GM19025 (cell line): Measurements from ENCODE around the gene CENPT.
"Not testable (repeated sequence)": the region's sequence is repeated elsewhere in the genome, so short reads cannot be mapped to it uniquely, and the experiment has no call there.

Experiments used
- ATAC-seq: cut with Tn5 transposase; IDR thresholded peaks from one replicate; pipeline ENCODE4 v1.9.1; 2021; ENCODE audit warnings: mild to moderate bottlenecking, low read depth, moderate library complexity; ENCODE audit not compliant: unreplicated experiment

The CENPT gene

GRCh38 chr16:67877064-67877463 lies 29.6 kb upstream of the CENPT start:
- no peak for ATAC-seq

DNA sequence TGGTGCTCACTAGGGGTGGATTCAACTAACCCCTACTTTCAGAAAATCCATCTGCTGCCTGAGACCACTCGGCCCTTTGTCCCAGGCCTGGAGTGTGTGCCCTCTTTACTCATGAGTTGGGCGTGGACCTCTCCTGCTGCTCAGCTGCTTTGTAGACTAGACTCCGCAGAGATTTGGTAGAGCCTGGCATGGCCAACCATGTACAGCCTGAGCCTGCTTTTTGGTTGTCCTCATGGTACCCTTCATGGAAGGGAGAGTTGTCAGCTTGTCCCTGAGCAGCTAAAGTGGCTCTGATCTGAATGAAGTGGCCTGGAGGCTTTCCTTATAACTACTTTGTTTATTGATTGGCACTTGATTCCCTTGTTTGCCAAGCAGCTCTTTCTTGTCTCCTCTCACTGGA lies 26.9 kb upstream of the CENPT start:
- ATAC-seq, result no peak

GRCh38 chr16:67873435-67874370 lies 26.2 kb upstream of the CENPT start:
- no peak for ATAC-seq

- peak; percentile 79 for ATAC-seq
Measured at GRCh38 chr16:67872631-67873434, 25.3 kb upstream of the CENPT start, which contains the start of gene EDC4. TSS of gene EDC4 (plus strand) at chr16:67873052. CDS start at chr16:67873262, 210 bp downstream.

- ATAC-seq, result no peak
Measured at GRCh38 chr16:67872131-67872630, 24.7 kb upstream of the CENPT start.

- ATAC-seq, result no peak
Measured at GRCh38 chr16:67871256-67871655, 23.8 kb upstream of the CENPT start.

- ATAC-seq, result no peak
Measured at GRCh38 chr16:67869653-67870052, 22.2 kb upstream of the CENPT start.

DNA sequence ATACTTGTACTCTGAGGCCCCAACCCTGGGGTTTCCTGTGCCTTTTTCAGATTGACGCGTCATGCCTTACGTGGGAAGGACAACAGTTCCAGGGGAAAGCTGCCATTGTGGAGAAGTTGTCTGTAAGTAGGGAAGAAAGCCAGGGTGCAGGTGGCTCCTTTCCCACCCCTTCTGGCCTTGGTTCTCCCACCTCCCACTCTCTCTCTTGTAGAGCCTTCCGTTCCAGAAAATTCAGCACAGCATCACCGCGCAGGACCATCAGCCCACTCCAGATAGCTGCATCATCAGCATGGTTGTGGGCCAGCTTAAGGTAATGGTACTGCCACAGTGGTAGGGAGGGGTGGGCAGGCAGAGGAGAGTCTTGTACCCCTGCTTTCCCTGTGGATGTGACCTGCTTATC lies 20.8 kb upstream of the CENPT start:
- ATAC-seq, result no peak

DNA sequence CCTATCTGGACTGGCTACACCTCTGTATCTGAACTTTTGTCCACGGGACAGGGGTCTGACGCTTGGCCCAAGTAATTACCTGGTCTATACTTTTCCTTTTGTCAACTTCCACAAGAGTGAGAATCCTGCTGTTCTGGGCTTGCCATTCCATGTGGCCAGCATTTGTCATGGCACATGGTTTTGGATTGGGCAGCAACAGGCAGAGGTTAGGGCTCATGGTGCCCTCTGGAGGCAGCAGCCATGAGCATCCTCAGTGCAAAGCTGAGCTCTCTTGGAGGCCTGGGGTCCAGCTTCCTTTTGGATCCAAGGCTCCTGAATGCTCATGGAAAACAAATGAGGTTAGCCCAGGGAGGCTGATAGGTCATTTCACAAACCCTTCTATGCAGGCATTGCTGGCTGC lies 17.8 kb upstream of the CENPT start:
- no peak for ATAC-seq

- no peak for ATAC-seq
Measured at GRCh38 chr16:67864594-67864993, 17.1 kb upstream of the CENPT start.

- not testable (repeated sequence) for ATAC-seq
Measured at GRCh38 chr16:67864044-67864443, 16.6 kb upstream of the CENPT start.

- no peak for ATAC-seq
Measured at GRCh38 chr16:67862623-67863583, 15.4 kb upstream of the CENPT start.

DNA sequence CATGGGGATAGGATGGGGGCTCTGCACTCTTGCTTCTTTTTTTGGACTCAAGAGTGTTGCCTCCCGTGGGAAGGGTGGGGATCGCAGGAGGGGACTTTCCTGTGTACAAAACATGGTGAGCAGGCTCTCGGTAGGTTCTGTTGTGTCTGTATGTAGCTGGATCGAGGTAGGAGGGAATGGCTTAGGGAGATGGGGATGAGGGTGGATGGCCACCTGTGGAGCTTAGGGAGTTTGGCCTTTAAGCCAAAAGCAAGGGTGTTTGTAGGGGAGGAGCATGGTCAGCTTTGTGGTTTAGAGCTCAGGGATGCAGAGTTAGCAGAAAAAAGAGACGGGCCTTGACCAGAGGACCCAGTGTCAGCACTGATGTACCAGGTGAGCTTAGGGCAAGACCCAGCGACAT lies 14.4 kb upstream of the CENPT start:
- no peak for ATAC-seq

- ATAC-seq, result no peak
Measured at GRCh38 chr16:67860589-67861398, 13.3 kb upstream of the CENPT start.

DNA sequence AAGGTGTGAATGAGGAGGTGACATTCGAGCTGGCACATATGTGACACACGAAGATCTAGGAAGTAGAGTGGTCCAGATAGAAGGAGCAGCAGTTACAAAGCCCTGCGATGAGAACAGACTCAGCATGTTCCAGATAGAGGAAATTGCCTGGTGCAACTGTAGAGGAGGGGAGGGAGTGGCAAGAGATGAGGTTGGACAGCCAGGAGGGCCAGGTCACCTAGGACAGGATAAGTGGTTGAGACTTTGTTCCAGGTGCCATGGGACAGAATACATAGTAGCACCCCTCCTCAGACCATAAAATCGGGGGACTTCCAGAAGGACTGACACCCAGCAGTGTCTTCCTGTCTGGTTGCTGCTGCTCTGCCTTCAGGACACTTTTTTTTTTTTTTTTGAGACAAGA lies 11.0 kb upstream of the CENPT start:
- no peak for ATAC-seq

GRCh38 chr16:67857547-67858233 lies 10.2 kb upstream of the CENPT start:
- no peak for ATAC-seq

DNA sequence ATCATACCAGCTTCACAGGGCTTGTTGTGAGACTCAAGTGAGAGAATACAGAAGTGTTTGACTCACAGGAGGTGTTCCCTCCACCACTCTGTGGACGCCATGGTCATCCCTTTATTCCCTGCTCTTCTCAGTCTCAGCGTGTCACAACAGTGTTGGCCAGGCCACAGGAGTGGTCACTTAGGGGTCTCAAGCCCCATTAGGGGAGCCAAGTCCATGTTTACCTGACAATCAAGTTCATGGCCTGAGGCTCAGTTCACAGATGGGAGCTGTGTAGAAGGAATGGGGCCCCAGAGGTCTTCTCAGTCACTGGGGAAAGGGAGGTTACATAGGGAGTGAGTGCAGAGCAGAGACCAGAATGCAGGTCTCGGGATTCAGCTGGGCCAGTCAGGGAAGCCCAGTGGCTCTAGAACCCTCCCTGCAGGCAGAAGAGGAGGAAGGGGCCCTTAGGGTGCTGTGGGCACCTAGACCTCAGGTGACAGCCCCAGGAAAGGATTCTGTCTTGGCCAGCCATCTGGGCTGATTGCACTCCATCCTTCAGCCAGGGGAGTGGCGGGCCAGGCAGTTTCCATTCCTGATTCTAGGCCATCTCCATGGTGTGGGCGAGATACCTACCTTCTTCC lies 9.5 kb upstream of the CENPT start:
- ATAC-seq, result no peak

GRCh38 chr16:67855789-67856188 lies 8.3 kb upstream of the CENPT start:
- no peak for ATAC-seq
